IPS DF 4.7 (cell line): ENCODE data around the gene JAZF1.
"Not testable (repeated sequence)": the region's sequence is repeated elsewhere in the genome, so short reads cannot be mapped to it uniquely, and the experiment has no call there.

Experiments used
- DNase-seq: peaks from one replicate; pipeline ENCODE4 v3.0.0-alpha.2; 2013; ENCODE audit warnings: low spot score; ENCODE audit errors: extremely low read depth

Gene JAZF1

DNA sequence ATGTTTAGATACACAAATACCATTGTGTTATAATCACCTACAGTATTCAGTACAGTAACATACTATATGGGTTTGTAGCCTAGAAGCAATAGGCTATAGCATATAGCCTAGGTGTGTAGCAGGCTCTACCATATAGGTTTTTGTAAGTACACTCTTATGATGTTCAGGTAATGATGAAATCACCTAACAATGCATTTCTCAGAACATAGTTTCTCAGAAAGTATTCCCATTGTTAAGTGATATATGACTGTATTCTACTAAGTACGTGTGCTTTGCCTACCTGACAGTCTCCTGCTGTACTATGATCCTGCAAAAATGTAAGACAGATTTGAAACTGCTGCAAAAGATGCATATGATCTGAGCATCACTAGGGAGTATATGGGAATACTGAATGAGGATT lies 137.9 kb downstream of the JAZF1 start:
- DNase-seq, result no peak

DNA sequence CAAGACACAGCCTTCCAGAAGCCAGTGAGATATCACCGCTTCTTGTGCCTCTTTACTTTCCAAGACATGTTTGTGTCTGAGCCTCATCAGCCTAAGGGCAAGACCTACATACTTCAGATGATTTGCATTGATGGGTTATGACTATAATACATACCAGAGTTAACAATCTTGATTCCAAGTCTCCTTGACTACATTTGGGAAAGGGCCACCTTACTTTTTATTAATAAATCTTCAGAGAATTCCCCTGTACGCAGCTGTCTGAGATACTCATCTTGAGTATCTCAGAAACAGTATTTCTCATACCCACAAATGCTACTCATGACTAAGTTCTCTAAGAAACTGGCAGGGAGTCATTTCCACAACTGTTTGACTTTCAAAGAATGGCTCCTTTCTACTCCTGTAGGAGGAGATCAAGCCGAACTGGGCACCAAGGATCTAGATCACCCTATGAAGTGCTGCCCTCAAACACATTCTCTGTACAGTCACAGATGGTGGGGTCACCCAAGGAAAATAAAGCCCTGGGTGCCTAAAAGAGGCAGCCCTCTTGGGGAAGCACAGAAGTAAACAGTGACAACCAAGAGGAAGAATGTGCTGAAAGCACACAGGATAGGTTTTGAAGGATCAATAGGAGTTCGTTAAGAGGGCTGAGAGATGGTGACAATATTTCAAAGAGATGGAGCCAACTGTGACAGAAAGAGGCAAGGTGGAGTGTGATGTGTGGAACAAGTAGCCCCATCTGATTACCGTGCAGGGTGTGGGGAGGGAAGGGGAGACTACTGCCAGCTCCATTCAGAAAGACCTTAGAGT lies 138.9 kb downstream of the JAZF1 start:
- DNase-seq, result no peak

DNA sequence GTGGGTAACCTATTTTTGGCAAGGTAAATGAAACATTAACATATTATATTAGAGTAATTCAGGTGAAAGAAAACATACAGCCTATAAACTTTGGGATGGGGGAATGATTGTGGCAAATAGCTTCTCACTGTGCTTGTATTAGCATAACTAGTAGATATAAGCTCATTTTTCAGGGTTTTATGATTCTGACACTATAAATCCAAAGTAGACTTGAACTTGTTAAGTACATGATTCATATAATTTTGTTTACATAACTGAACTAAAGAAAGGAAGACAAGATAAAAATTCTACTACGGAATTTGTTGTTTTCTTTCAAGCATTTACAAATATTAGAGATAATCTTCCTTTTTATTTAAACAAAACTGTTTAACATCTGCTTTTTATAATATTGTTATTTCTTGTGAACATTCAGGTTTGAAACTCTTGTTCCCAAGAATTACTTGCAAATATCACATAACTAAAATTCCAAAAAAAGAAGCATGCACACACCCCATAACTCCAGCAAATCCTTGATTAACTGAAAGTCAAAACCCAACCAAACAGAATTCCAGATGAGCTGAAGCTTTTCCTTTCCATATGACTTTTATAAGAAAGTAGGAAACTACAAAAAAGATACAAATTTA lies 142.3 kb downstream of the JAZF1 start:
- DNase-seq, result no peak

DNA sequence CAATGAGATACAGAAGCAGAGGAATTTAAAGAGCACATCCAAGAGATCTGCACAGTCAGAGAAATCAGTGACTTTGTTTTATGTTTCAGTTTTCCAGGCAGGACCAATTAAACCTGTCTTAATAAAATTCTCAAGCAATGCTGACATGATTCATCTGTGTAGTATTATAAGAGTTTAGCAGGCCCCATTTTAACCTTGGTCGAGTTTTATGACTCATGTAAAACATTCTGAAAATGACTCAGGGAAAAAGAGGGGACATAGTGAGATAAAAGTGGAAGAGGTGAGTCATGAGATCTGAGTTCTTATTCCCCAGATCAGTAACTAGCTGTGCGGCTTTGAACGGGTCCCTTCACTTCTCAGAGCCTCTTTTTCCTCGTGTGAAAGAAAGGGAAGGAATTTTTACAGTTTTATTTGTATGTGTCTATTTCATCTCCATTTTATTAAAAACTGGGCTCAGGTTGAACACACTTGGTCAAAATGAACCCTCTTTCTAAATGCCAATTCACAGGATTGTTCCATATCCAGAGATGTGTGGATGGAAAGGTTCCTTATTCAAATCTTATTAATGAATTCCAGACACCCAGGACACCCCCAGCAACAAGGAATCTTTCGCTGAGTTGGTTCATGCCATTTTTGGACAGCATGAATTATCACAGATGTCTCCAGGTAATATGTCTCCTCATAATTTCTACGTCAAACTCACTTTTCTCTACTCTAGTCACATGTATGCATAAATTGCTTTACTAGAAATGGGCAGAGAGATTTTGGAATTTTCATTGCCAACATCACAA lies 143.2 kb downstream of the JAZF1 start:
- no peak for DNase-seq

DNA sequence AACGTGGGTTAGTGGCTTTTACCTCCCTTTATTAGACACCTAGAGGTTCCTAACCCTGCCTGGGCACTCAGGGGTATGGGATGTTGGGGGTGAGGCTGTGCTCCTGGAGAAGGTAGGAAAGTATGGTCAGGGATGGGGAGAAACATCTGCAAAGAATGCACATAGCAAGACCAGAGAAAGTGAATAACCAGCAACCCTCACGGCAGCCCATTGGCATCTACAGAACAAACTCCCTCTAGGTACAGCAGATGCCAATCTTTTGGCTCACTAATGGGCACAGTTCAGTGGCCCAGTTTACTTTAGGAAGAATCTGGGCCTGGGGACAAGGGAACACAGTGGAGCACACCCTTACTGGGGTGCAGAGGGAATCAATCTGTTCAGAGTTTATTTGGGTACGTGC lies 143.9 kb downstream of the JAZF1 start:
- DNase-seq, result no peak

DNA sequence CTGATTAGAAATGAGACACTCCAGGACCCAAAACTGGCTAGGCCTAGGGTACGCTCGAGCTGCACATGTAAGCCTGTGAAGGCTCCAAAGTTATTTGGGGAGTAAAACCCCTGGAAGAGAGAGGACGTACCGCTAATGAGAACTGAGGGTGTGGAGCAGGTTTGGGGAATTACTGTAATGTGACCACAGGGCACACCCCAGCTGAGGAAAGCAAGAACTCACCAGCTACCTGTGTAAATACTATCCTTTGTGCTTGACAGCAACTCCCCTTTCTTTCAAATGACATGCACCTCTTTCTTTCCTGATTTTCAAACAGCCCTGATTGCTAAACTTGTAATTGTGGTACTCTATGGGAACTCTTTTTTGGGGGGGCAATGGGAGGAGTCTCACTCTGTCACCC lies 147.2 kb downstream of the JAZF1 start:
- DNase-seq, result no peak

DNA sequence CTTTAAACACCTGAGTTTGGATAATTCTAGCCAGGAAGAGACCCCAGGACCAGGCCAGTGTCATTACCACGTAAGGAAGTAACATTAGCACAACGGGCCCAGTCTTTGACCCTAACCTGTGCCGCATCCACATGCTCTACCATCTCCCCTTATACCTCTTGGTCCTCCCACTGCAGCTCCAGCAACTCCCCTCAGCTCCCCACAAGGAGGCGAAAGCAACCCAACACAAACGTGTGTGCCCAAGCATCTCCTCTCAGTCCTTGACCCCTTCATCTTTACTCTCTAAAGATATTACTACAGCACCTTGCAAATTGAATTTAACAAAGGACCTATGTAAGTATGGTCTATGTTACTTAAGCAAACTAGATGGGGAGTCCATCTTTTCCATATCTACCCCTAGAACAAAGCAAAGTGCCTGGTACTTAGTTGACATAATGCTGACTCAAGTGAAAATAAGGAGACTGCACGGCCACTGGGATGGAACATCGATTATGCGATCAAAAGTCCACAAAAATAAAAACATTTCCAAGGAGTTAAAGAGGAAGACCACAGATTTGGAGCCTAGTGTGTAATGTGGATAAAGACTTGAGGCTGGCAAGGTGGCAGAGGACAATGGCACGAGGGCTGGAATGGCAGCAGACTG lies 147.7 kb downstream of the JAZF1 start:
- no peak for DNase-seq

DNA sequence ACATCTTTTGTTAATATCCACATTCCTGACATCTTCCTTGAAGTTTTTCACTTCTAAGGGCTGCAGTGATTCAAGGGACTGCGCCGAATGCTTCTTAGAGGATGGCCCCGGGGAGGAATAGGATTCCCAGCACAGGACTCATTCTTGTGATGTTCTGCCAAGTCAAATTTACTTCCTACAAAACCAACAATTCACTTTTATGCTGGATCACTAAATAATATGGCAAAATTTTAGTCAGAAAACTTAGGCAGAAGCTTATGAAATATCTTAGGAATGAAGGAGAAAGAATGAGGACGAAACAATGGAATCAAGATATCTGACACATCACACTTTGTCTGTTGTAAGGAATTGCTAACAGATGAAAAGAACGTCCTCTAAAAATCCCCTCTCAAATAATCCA lies 151.5 kb downstream of the JAZF1 start:
- DNase-seq, result no peak

DNA sequence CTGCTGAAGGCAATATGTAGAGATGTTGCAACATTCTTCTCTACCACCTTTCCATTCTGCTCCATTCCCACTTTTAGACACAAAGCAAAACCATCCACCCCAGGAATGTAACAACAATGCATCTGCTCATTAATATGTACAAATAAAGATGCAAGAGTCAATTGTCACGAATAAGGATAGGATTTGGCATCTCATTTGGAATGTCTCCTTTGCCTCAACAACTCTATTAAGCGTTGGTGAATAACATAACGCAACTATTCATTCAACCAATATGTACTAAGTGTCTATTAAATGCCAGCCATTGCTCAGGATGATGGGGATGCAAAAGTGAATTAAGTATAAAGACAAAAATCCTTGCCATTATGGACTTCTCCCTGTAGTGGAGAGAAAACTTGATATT lies 152.1 kb downstream of the JAZF1 start:
- DNase-seq, result no peak

DNA sequence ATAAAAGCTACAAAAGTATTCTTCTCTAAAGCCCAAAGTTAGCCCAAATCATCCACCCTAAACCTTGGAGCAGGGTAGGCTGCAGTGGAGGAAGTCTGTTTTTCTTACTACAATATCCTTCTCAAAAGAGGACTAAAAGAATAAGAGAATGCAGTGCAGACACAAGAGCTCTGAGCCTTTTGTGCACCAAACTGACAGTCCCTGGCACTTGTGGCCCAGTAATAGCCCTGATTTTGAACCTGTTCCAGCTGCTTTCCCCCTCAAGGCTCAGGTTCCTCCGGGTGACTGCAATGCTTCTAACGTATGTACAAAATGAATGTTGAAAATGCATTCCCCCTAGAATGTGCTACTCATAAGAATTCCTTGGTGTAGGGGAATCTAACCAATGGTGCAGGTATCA lies 154.4 kb downstream of the JAZF1 start:
- no peak for DNase-seq

DNA sequence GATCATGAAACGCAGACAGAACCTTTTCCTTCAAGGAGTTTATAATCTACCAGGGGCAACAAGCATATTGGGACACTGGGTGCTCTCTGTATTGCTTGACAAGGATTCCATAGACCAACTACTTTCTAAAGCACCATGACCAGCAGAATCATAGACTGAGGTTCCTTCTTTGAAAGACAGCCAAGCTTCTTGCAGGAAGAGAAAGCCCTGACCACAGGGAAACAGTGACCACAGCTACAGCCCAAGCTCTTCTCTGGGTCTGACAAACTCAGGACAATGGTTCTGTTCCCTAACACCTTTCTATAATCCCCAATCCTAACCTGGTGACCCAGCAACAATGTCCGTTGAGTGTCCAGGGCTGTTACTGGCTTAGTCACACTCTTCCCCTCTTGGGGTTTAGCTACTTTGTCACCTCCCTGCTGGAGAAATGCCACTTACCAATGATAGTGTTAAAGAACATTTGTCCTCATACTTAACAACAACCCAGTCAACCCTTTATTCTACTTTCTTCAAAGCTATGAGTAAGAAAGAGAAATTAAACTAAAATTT lies 155.7 kb downstream of the JAZF1 start:
- no peak for DNase-seq

DNA sequence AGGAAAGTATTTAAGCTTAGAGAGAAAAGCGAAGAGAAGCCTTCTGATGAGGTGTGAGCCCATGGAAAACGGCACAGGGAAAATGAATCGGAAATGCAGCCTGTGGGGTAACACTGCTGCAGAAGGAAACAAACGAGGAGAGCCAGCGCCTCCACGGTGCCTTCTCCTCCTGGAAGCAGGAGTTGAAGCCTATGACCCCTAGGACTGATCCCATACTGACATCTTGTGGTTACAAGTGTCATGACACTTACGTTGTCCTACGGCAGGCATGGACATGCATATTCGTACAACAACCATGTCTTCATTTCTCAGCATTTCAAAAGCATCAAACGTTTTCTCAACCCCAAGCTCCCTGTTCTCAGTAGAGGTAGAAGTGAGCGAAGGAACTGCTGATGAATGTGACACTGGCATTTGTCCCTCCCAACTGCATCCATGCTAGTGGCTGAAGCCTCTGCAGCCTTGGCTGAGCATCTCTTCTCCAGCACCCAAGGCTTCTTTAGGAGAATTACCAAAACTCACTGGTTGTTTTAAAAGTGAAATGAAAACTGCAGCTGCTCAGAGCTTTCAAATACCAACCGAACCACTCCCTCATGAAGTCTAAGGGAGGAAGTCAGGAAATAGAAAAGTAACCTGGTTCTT lies 160.2 kb downstream of the JAZF1 start:
- peak; percentile 60 for DNase-seq

DNA sequence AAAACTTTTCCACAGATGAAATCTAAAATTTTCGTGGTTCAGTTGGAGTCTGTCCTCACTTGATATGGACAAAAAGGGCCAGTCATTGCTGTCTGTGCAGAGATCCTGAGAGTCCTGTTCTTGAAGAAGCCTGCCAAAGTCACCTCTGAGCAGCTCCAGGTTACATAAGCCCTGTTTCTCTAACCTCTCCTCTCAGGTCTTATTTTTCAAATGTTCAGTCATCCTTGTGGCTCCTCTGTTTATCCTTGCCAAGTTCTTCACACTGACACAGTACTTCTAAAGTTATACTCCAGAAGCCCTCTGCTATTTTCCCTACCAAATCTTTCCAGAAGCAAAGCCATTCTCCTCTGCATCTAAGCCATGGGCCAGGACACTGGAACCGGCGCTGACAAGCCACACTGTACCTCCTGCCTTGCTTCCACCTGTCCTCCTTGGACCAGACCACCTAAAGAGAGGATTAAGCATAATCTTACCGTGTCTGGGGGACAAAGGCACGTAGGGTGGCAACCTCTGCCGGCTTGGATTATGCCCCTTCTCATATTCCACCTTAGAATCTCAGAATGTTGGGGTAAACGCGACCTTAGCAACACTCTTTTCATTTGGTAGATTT lies 161.6 kb downstream of the JAZF1 start:
- no peak for DNase-seq

DNA sequence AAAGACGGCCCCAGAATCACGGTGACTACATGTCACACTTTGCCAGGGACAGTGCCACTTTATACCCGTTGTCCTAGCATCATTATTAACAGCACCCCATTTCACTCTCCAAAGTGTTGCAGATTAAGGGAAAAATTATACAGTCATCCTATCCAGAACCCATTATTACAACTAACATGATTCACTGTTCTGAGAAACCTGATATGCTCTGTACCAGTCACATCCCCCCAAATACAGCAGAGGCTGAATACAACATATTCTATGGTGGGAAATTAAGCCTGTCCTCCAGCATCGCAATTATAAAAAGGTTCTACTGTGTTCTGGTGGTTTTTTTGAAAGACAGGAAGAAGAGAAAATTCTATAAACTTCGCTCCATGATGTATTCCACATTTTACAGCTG lies 162.1 kb downstream of the JAZF1 start:
- DNase-seq, result no peak

DNA sequence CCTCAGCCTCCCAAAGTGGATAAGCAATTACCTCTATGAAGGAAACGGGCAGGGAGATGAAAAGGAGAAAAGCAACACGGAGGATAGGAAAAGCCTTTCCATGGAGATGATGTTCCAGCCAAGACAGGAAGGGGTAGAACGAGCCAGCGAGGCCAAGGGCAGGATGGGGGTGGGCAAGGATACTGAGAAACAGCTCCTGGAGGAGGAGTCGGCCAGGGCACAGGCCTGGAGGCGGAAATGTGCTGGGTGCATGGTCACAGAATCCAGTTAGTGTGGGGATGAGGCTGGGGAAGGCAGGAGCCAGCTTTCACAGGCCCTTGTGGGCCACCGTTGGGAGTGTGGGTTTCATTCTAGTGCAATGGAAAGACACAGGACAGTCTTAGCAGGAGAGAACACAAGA lies 162.6 kb downstream of the JAZF1 start:
- DNase-seq, result no peak

DNA sequence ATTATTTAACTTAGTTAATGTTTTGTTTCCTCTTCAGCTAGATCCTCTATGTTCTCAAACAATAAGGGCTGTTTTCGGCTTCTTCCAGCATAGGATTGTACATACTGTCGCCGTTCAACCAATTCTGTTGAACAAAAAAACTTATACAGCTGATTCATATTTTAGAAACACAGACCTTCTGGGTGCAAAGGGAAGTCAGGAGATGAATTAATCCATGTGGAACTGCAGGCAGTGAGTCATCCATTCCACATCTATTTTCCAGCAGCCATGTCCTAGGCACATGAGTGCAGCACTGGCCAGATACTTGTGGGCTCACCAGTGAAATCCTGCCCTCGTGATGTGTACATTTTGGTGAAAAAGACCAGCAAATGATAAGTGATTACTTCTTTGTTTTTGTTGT lies 163.2 kb downstream of the JAZF1 start:
- DNase-seq, result no peak

DNA sequence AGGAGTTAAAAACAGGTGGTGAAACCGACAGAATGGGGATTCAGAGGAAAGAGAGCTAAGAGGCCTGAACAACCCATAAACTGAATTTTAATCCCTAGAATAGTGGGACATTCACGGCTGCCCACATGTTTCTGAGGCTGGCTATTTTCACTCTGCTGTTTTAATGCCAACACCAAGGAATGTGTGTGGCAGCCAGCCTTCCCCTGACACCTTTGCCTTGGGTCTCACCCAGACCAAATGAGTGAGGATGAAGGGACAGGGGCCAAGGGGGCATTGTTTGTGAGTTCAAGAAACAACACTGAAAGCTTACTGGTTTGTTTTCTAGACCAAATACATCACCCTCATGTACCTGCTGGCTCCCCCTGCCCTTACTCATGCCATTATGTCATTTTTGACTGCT lies 164.3 kb downstream of the JAZF1 start:
- no peak for DNase-seq

DNA sequence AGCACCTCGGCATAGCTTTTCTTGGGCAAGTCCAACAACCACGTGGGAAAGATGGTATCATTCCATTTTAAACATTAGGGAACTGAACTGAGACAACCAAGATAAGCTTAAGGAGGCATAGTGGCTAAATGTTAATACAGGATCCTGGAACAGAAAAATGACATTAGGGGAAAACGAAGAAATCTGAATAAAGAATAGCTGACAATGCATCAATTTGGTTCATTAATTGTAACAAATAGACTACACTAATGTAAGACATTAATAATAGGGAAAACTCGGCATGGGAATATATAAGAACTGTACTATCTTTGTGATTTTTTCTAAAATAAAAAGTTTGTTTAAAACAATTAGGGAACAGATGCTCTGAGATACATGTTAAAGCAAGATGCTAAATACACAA lies 165.4 kb downstream of the JAZF1 start:
- no peak for DNase-seq

DNA sequence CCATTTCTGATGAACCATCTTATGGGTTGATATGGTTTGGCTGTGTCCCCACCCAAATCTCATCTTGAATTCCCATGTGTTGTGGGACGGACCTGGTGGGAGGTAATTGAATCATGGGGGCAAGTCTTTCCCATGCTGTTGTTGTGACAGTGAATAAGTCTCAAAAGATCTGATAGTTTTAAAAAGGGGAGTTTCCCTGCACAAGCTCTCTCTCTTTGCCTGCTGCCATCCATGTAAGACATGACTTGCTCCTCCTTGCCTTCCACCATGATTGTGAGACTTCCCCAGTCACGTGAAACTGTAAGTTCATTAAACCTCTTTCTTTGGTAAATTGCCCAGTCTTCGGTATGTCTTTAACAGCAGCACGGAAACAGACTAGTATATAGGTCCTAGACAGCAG lies 166.3 kb downstream of the JAZF1 start:
- not testable (repeated sequence) for DNase-seq

DNA sequence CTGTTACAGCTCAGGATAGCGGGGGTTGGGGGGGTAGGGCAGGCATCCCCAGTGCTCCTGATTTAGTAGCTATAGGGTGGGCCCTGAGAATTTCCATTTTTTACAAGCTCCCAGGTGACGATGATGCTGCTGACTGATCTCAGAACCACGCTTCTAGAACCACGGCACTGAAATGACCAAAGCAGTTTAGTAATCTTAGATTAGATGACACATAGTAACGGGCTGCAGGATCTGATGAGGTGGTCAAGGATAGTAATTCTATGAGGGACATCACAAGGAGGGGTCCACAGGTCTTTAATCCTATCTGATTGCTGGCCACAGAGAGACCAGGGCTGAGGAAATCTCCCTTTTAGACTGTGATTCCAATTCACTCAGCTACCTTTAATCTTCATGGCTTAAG lies 167.2 kb downstream of the JAZF1 start:
- DNase-seq, result no peak

DNA sequence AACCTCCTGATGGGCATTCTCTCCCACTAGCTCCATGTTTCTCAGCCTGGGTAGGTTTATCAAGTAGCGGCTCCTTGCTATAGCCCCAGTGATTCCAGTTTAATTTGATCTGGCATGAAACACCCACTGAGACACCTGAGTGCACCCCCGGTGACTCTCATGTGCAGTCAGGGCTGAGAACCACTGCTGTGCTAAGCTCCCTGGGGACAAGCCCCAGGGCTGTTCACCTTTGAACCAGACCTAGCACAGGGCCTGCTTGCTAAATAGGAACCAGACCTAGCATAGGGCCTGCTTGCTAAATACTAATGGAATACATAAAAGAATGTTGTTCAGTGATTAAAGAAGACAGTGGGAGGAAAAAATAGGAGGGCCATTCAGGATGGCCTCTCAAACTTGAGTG lies 167.6 kb downstream of the JAZF1 start:
- DNase-seq, result no peak
